Neural progenitor cell (in vitro differentiated cells): Measurements from ENCODE around the gene MEGF6. TPM values are rescaled to one million over a fixed set of nuclear protein-coding genes. Genes with fewer than 3 reads are reported as not detected.

Experiments
- DNase-seq: peaks from one replicate; pipeline ENCODE4 v3.0.0-alpha.2; 2016; ENCODE audit warnings: low spot score
- H2AFZ ChIP-seq: fragments of 200-600 bp; sonication (generic); replicated peaks from 2 replicates; pipeline ENCODE4 v1.6.1; 2016; ENCODE audit warnings: antibody characterized with exemption
- H3F3A ChIP-seq: fragments of 200-600 bp; sonication (generic); 2 replicates; pipeline ENCODE4 v1.6.1; 2016; ENCODE audit warnings: antibody characterized with exemption, low read depth
- H3K27ac ChIP-seq: fragments of 200-600 bp; sonication (generic); 2 replicates; pipeline ENCODE4 v1.5.1; 2016; ENCODE audit warnings: mild to moderate bottlenecking
- H3K27me3 ChIP-seq: fragments of 200-600 bp; sonication (generic); 2 replicates; pipeline ENCODE4 v1.6.1; 2016; ENCODE audit warnings: mild to moderate bottlenecking, moderate library complexity
- H3K36me3 ChIP-seq: fragments of 200-600 bp; sonication (generic); 2 replicates; pipeline ENCODE4 v1.5.1; 2016
- H3K4me1 ChIP-seq: fragments of 200-600 bp; sonication (generic); 2 replicates; pipeline ENCODE4 v1.6.1; 2016; ENCODE audit warnings: mixed run types
- H3K4me2 ChIP-seq: fragments of 200-600 bp; sonication (generic); 2 replicates; pipeline ENCODE4 v1.6.1; 2016
- H3K4me3 ChIP-seq: fragments of 200-600 bp; sonication (generic); 2 replicates; pipeline ENCODE4 v1.5.1; 2016
- H3K79me2 ChIP-seq: fragments of 200-600 bp; sonication (generic); 2 replicates; pipeline ENCODE4 v1.6.1; 2016; ENCODE audit warnings: low read depth
- H3K9ac ChIP-seq: fragments of 200-600 bp; sonication (generic); 2 replicates; pipeline ENCODE4 v1.6.1; 2016
- H3K9me3 ChIP-seq: fragments of 200-600 bp; sonication (generic); 2 replicates; pipeline ENCODE4 v1.5.1; 2016; ENCODE audit warnings: low read depth
- H4K20me1 ChIP-seq: fragments of 200-600 bp; sonication (generic); 2 replicates; pipeline ENCODE4 v1.6.1; 2016; ENCODE audit warnings: low read depth
- H3K27ac Mint-ChIP-seq: 3 replicates; pipeline ENCODE4 v1.8.0; 2021; ENCODE audit warnings: mixed read lengths
- H3K27me3 Mint-ChIP-seq: 2 replicates; pipeline ENCODE4 v1.8.0; 2022; ENCODE audit warnings: low read depth, mild to moderate bottlenecking, inconsistent platforms, moderate library complexity, mixed read lengths; ENCODE audit not compliant: insufficient read depth
- H3K36me3 Mint-ChIP-seq: 3 replicates; pipeline ENCODE4 v1.8.0; 2021; ENCODE audit warnings: mixed read lengths
- H3K4me1 Mint-ChIP-seq: 3 replicates; pipeline ENCODE4 v1.8.0; 2021; ENCODE audit warnings: mixed read lengths
- H3K4me3 Mint-ChIP-seq: 3 replicates; pipeline ENCODE4 v1.8.0; 2021; ENCODE audit warnings: mild to moderate bottlenecking, moderate library complexity, mixed read lengths
- H3K9me3 Mint-ChIP-seq: 3 replicates; pipeline ENCODE4 v1.8.0; 2020; ENCODE audit warnings: mixed read lengths
- EZH2 ChIP-seq: fragments of 200-600 bp; sonication (generic); IDR thresholded peaks from 2 replicates; pipeline ENCODE4 v1.6.1; 2017; ENCODE audit warnings: antibody characterized with exemption, mild to moderate bottlenecking, moderate library complexity
- EZH2phosphoT487 ChIP-seq: fragments of 200-600 bp; sonication (generic); IDR thresholded peaks from 2 replicates; pipeline ENCODE4 v1.6.1; 2017; ENCODE audit warnings: antibody characterized with exemption
- total RNA-seq: library from RNA; depleted of rRNA; stranded (reverse); fragments of >200 nt; gene quantifications from 2 replicates; pipeline ENCODE4 v1.2.3, GENCODE V29; 2015; ENCODE audit warnings: low replicate concordance
- TF ChIP-seq, protein P1 (sequence below): fragments of 200-600 bp; sonication (generic); IDR thresholded peaks from 2 replicates; pipeline ENCODE4 v1.5.1; 2017; ENCODE audit warnings: antibody characterized with exemption, mild to moderate bottlenecking

The MEGF6 gene
- total RNA-seq, 1 donor from 2014 or later: 1.7 TPM

DNA sequence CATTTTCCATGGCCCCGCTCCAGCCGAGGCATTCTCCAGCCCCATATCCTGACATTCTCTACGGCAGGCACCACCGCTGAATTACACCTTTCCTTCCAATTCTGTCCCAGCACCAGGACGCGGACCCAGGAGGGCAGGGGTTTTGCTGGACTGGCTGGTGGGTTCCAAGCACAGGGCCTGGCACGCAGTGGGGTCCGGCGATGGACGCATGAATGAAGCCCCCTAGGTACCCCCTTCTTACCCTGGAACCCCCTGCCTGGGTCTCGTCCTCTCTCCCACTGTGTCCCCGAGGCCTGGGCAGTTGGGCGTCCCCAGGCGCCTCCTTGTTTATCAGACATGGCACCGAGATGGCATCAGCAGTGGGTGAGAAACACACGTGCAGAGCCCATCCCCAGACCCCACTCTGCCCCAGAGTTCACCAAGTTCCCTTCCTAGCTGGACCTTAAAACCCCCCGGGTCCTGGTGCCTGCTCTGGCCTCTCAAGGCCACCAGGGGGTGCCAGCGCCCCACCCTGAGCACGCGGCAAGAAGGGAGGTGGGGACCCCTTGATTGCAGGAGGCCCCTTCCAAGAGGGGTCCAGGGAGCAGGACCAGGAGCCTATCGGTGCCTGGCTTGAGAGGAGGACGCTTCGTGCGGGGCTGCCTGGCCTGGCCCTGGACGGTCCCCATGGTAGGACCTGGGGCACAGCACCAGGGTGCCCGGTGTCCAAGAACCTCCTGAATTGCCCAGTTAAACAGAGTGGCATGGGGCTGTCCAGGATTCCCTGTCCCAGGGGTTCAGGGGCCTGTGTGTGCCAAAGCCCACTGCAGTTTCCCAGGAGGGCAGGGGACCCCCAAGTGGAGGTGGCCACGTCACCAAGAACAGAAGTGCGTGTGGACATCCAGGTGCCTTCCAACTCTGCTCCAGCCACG, 46.1 kb downstream of the MEGF6 start:
- Mint-ChIP-seq H3K4me1 (peaks cover 12% of the 10 kb centered on the region), H3K4me3 (no peak overlapping the region), H3K9me3 (no peaks in the 10 kb centered on the region), H3K27me3 (peaks cover 2% of the 10 kb centered on the region), H3K27ac (peak overlapping the region; percentile 63), H3K36me3 (no peaks in the 10 kb centered on the region)
- Histone ChIP-seq H3K9ac (no peak overlapping the region), H3K4me2 (no peak overlapping the region), H3K27ac (no peak overlapping the region), H3K36me3 (no peaks in the 10 kb centered on the region), H3F3A (no peaks in the 10 kb centered on the region), H3K9me3 (no peaks in the 10 kb centered on the region), H3K27me3 (no peaks in the 10 kb centered on the region), H3K79me2 (no peaks in the 10 kb centered on the region), H2AFZ (no peak overlapping the region), H4K20me1 (peaks cover 5% of the 10 kb centered on the region), H3K4me1 (no peaks in the 10 kb centered on the region), H3K4me3 (no peak overlapping the region)
- TF ChIP-seq, protein P1, sequence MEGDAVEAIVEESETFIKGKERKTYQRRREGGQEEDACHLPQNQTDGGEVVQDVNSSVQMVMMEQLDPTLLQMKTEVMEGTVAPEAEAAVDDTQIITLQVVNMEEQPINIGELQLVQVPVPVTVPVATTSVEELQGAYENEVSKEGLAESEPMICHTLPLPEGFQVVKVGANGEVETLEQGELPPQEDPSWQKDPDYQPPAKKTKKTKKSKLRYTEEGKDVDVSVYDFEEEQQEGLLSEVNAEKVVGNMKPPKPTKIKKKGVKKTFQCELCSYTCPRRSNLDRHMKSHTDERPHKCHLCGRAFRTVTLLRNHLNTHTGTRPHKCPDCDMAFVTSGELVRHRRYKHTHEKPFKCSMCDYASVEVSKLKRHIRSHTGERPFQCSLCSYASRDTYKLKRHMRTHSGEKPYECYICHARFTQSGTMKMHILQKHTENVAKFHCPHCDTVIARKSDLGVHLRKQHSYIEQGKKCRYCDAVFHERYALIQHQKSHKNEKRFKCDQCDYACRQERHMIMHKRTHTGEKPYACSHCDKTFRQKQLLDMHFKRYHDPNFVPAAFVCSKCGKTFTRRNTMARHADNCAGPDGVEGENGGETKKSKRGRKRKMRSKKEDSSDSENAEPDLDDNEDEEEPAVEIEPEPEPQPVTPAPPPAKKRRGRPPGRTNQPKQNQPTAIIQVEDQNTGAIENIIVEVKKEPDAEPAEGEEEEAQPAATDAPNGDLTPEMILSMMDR: peak; percentile 94
- no peak for TF ChIP-seq EZH2
- peak; percentile 75 for DNase-seq

DNA sequence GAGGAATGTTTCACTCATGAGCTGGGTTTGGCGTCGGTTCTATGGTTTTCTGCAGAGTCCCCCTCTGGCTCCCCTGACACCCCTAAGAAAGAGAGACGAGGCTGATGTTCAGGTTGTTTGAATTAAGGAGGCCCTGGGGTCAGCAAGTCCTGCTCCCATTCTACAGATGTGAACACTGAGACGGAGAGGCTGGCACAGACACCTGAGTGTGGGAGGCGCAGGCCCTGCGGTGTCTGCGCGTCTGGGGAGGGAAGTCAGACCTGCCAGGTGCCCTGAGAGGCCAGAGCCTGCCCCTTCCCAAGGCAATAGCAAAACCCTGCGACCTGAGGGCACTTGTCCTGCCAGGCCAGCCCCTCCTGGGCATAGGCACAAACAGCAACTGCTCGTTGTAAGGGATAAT, 47.7 kb downstream of the MEGF6 start:
- Histone ChIP-seq H3F3A (no peaks in the 10 kb centered on the region), H3K4me1 (no peaks in the 10 kb centered on the region), H2AFZ (no peak overlapping the region), H3K9ac (no peak overlapping the region), H3K27ac (no peak overlapping the region), H3K4me3 (no peak overlapping the region), H3K36me3 (no peaks in the 10 kb centered on the region), H3K79me2 (no peaks in the 10 kb centered on the region), H4K20me1 (peaks cover 5% of the 10 kb centered on the region), H3K27me3 (no peaks in the 10 kb centered on the region), H3K4me2 (no peak overlapping the region), H3K9me3 (no peaks in the 10 kb centered on the region)
- Mint-ChIP-seq H3K27ac (peak overlapping the region; percentile 21), H3K9me3 (no peaks in the 10 kb centered on the region), H3K4me3 (no peak overlapping the region), H3K4me1 (peaks cover 14% of the 10 kb centered on the region), H3K27me3 (peaks cover 2% of the 10 kb centered on the region), H3K36me3 (no peaks in the 10 kb centered on the region)
- no peak for DNase-seq
- no peak for TF ChIP-seq EZH2phosphoT487
- TF ChIP-seq EZH2: no peak
- TF ChIP-seq, protein P1: no peak

DNA sequence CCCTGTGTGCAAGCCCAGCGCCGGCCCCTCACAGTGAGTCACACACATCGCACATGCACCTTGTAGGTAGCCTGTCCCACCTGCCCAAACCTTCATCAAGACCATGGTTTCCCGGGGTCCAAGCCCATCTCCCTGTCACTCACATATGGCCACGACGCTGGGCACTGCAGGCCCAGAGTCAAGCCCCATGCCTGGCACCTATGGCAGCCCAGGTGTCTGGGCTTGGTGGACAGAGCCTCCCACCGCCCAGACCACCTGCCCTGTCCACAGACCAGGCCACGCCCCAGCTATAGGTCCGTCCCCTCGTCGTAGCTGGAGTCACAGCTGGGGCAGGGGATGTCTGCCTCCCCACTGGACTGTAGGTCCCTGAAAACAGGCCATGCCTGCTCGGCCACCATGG, 48.2 kb downstream of the MEGF6 start:
- Mint-ChIP-seq H3K4me1 (peaks cover 15% of the 10 kb centered on the region), H3K9me3 (no peaks in the 10 kb centered on the region), H3K4me3 (no peak overlapping the region), H3K27ac (peak overlapping the region; percentile 21), H3K36me3 (no peaks in the 10 kb centered on the region), H3K27me3 (peaks cover 2% of the 10 kb centered on the region)
- Histone ChIP-seq H3K79me2 (no peaks in the 10 kb centered on the region), H4K20me1 (peaks cover 5% of the 10 kb centered on the region), H3K9me3 (no peaks in the 10 kb centered on the region), H3K4me1 (no peaks in the 10 kb centered on the region), H3K9ac (no peak overlapping the region), H3K27me3 (no peaks in the 10 kb centered on the region), H3K27ac (no peak overlapping the region), H2AFZ (no peak overlapping the region), H3K4me2 (no peak overlapping the region), H3F3A (no peaks in the 10 kb centered on the region), H3K36me3 (no peaks in the 10 kb centered on the region), H3K4me3 (no peak overlapping the region)
- no peak for TF ChIP-seq EZH2
- TF ChIP-seq EZH2phosphoT487: no peak
- TF ChIP-seq, protein P1: no peak
- no peak for DNase-seq
